Ecto neural progenitor cell (in vitro differentiated cells): Measurements from ENCODE around the gene RSU1.

Experiments used
- DNase-seq: peaks from one replicate; pipeline ENCODE4 v3.0.0-alpha.2; 2018; ENCODE audit warnings: low spot score

Gene RSU1

GRCh38 chr10:16674147-16674703 is 143.0 kb downstream of the RSU1 start:
- no peak for DNase-seq

GRCh38 chr10:16673443-16673842 is 143.8 kb downstream of the RSU1 start:
- no peak for DNase-seq

- DNase-seq, result no peak
These were observed 153.8 kb downstream of the RSU1 start for GRCh38 chr10:16663444-16663843.

- DNase-seq, result no peak
These were observed 154.3 kb downstream of the RSU1 start for GRCh38 chr10:16662923-16663322.

- DNase-seq, result no peak
These were observed 160.3 kb downstream of the RSU1 start for GRCh38 chr10:16656895-16657294.

- DNase-seq, result no peak
These were observed 164.0 kb downstream of the RSU1 start for GRCh38 chr10:16653224-16653623.

GRCh38 chr10:16652154-16652553 is 165.1 kb downstream of the RSU1 start:
- no peak for DNase-seq

GRCh38 chr10:16649757-16650156 is 167.5 kb downstream of the RSU1 start:
- no peak for DNase-seq

GRCh38 chr10:16648366-16648765 is 168.9 kb downstream of the RSU1 start:
- no peak for DNase-seq

GRCh38 chr10:16646181-16647059 is 170.8 kb downstream of the RSU1 start:
- no peak for DNase-seq

- DNase-seq, result no peak
These were observed 173.1 kb downstream of the RSU1 start for GRCh38 chr10:16644146-16644545.

- no peak for DNase-seq
These were observed 173.7 kb downstream of the RSU1 start for GRCh38 chr10:16643502-16643901.

GRCh38 chr10:16640153-16640552 is 177.1 kb downstream of the RSU1 start:
- DNase-seq, result no peak

- DNase-seq, result no peak
These were observed 177.8 kb downstream of the RSU1 start for GRCh38 chr10:16639471-16639870.

GRCh38 chr10:16632996-16633395 is 184.2 kb downstream of the RSU1 start:
- no peak for DNase-seq

- no peak for DNase-seq
These were observed 190.5 kb downstream of the RSU1 start for GRCh38 chr10:16626697-16627096.

- DNase-seq, result no peak
These were observed 204.3 kb downstream of the RSU1 start for GRCh38 chr10:16612981-16613355.

- no peak for DNase-seq
These were observed 204.9 kb downstream of the RSU1 start for GRCh38 chr10:16612115-16612980.

- no peak for DNase-seq
These were observed 206.2 kb downstream of the RSU1 start for GRCh38 chr10:16611037-16611436.

GRCh38 chr10:16609211-16609610 is 208.0 kb downstream of the RSU1 start:
- no peak for DNase-seq

- DNase-seq, result no peak
These were observed 210.3 kb downstream of the RSU1 start for GRCh38 chr10:16606923-16607322.

GRCh38 chr10:16606421-16606820 is 210.8 kb downstream of the RSU1 start:
- DNase-seq, result no peak

GRCh38 chr10:16603308-16603707 is 213.9 kb downstream of the RSU1 start:
- no peak for DNase-seq
